ENCODE results near the gene CST4. TPM values are rescaled to one million over a fixed set of nuclear protein-coding genes. Genes with fewer than 3 reads are reported as not detected.
"Not testable (repeated sequence)": the region's sequence is repeated elsewhere in the genome, so short reads cannot be mapped to it uniquely, and the experiment has no call there.

The CST4 gene
- polyA plus RNA-seq (2013, experiment 1 of 2) = 0.40 TPM
- polyA plus RNA-seq (2013, experiment 2 of 2) = not detected

- not testable (repeated sequence) for H3K4me3 ChIP-seq (ENCODE audit: low read length); H3K27ac ChIP-seq (ENCODE audit: low read depth, low read length); H3K9me3 ChIP-seq (ENCODE audit: insufficient read depth, low read depth, low read length); H3K4me1 ChIP-seq (ENCODE audit: insufficient read depth, low read length); H3K9ac ChIP-seq (ENCODE audit: low read depth, low read length); H3K27me3 ChIP-seq (ENCODE audit: insufficient read depth, low read length); H3K36me3 ChIP-seq (ENCODE audit: insufficient read depth, low read length)
- 94% methylated on average over 11 of the region's 12 CpGs for WGBS
Measured at GRCh38 chr20:23688684-23689398, at the start of gene CST4. Gene CST4, minus strand, starts transcription at chr20:23689038. Its CDS starts 69 bp downstream, at chr20:23688969.

- not testable (repeated sequence) for H3K27ac ChIP-seq (ENCODE audit: low read depth, low read length); H3K4me3 ChIP-seq (ENCODE audit: low read length); H3K36me3 ChIP-seq (ENCODE audit: insufficient read depth, low read length); H3K9me3 ChIP-seq (ENCODE audit: insufficient read depth, low read depth, low read length); H3K27me3 ChIP-seq (ENCODE audit: insufficient read depth, low read length); H3K4me1 ChIP-seq (ENCODE audit: insufficient read depth, low read length); H3K9ac ChIP-seq (ENCODE audit: low read depth, low read length)
- WGBS = 93% methylated on average over 3 of the region's 3 CpGs
Measured at GRCh38 chr20:23735391-23735790, 46.6 kb upstream of the CST4 start.

GRCh38 chr20:23734949-23735348 is 46.1 kb upstream of the CST4 start:
- H3K9ac ChIP-seq (ENCODE audit: low read depth, low read length); H3K27ac ChIP-seq (ENCODE audit: low read depth, low read length); H3K27me3 ChIP-seq (ENCODE audit: insufficient read depth, low read length); H3K4me3 ChIP-seq (ENCODE audit: low read length); H3K4me1 ChIP-seq (ENCODE audit: insufficient read depth, low read length); H3K9me3 ChIP-seq (ENCODE audit: insufficient read depth, low read depth, low read length); H3K36me3 ChIP-seq (ENCODE audit: insufficient read depth, low read length): not testable (repeated sequence)
- WGBS = 89% methylated on average over 2 of the region's 2 CpGs

GRCh38 chr20:23734440-23734839 is 45.6 kb upstream of the CST4 start:
- H3K36me3 ChIP-seq (ENCODE audit: insufficient read depth, low read length); H3K4me3 ChIP-seq (ENCODE audit: low read length); H3K9ac ChIP-seq (ENCODE audit: low read depth, low read length); H3K27me3 ChIP-seq (ENCODE audit: insufficient read depth, low read length); H3K27ac ChIP-seq (ENCODE audit: low read depth, low read length); H3K9me3 ChIP-seq (ENCODE audit: insufficient read depth, low read depth, low read length); H3K4me1 ChIP-seq (ENCODE audit: insufficient read depth, low read length): not testable (repeated sequence)
- 95% methylated on average over 1 of the region's 1 CpG for WGBS

GRCh38 chr20:23727016-23727415 is 38.2 kb upstream of the CST4 start:
- H3K9ac ChIP-seq (ENCODE audit: low read depth, low read length) = no peak overlapping the region
- no peak overlapping the region for H3K27ac ChIP-seq (ENCODE audit: low read depth, low read length)
- H3K27me3 ChIP-seq (ENCODE audit: insufficient read depth, low read length) = no peaks in the 10 kb centered on the region
- no peaks in the 10 kb centered on the region for H3K9me3 ChIP-seq (ENCODE audit: insufficient read depth, low read depth, low read length)
- H3K4me1 ChIP-seq (ENCODE audit: insufficient read depth, low read length) = no peaks in the 10 kb centered on the region
- H3K4me3 ChIP-seq (ENCODE audit: low read length) = no peak overlapping the region
- H3K36me3 ChIP-seq (ENCODE audit: insufficient read depth, low read length) = no peaks in the 10 kb centered on the region
- WGBS = 94% methylated on average over 3 of the region's 3 CpGs

- no peaks in the 10 kb centered on the region for H3K36me3 ChIP-seq (ENCODE audit: insufficient read depth, low read length)
- H3K4me1 ChIP-seq (ENCODE audit: insufficient read depth, low read length) = no peaks in the 10 kb centered on the region
- no peak overlapping the region for H3K27ac ChIP-seq (ENCODE audit: low read depth, low read length)
- no peaks in the 10 kb centered on the region for H3K27me3 ChIP-seq (ENCODE audit: insufficient read depth, low read length)
- no peak overlapping the region for H3K4me3 ChIP-seq (ENCODE audit: low read length)
- WGBS = 96% methylated on average over 3 of the region's 3 CpGs
- H3K9ac ChIP-seq (ENCODE audit: low read depth, low read length) = no peak overlapping the region
- no peaks in the 10 kb centered on the region for H3K9me3 ChIP-seq (ENCODE audit: insufficient read depth, low read depth, low read length)
Measured at GRCh38 chr20:23725102-23725501, 36.3 kb upstream of the CST4 start.

- not testable (repeated sequence) for H3K9me3 ChIP-seq (ENCODE audit: insufficient read depth, low read depth, low read length); H3K4me3 ChIP-seq (ENCODE audit: low read length); H3K4me1 ChIP-seq (ENCODE audit: insufficient read depth, low read length); H3K9ac ChIP-seq (ENCODE audit: low read depth, low read length); H3K27me3 ChIP-seq (ENCODE audit: insufficient read depth, low read length); H3K27ac ChIP-seq (ENCODE audit: low read depth, low read length); H3K36me3 ChIP-seq (ENCODE audit: insufficient read depth, low read length)
- 96% methylated on average over 1 of the region's 2 CpGs for WGBS
Measured at GRCh38 chr20:23723659-23724307, 34.9 kb upstream of the CST4 start.

GRCh38 chr20:23722851-23723250 is 34.0 kb upstream of the CST4 start:
- H3K9me3 ChIP-seq (ENCODE audit: insufficient read depth, low read depth, low read length); H3K27ac ChIP-seq (ENCODE audit: low read depth, low read length); H3K4me3 ChIP-seq (ENCODE audit: low read length); H3K36me3 ChIP-seq (ENCODE audit: insufficient read depth, low read length); H3K4me1 ChIP-seq (ENCODE audit: insufficient read depth, low read length); H3K27me3 ChIP-seq (ENCODE audit: insufficient read depth, low read length); H3K9ac ChIP-seq (ENCODE audit: low read depth, low read length): not testable (repeated sequence)
- WGBS = 74% methylated on average over 5 of the region's 5 CpGs

GRCh38 chr20:23721962-23722361 is 33.1 kb upstream of the CST4 start:
- no peaks in the 10 kb centered on the region for H3K27me3 ChIP-seq (ENCODE audit: insufficient read depth, low read length)
- WGBS = 83% methylated on average over 1 of the region's 1 CpG
- H3K36me3 ChIP-seq (ENCODE audit: insufficient read depth, low read length) = no peaks in the 10 kb centered on the region
- H3K9ac ChIP-seq (ENCODE audit: low read depth, low read length) = no peak overlapping the region
- H3K4me3 ChIP-seq (ENCODE audit: low read length) = no peak overlapping the region
- no peaks in the 10 kb centered on the region for H3K4me1 ChIP-seq (ENCODE audit: insufficient read depth, low read length)
- no peak overlapping the region for H3K27ac ChIP-seq (ENCODE audit: low read depth, low read length)
- H3K9me3 ChIP-seq (ENCODE audit: insufficient read depth, low read depth, low read length) = no peaks in the 10 kb centered on the region

GRCh38 chr20:23719351-23719750 is 30.5 kb upstream of the CST4 start:
- not testable (repeated sequence) for H3K27ac ChIP-seq (ENCODE audit: low read depth, low read length); H3K9me3 ChIP-seq (ENCODE audit: insufficient read depth, low read depth, low read length); H3K4me3 ChIP-seq (ENCODE audit: low read length); H3K36me3 ChIP-seq (ENCODE audit: insufficient read depth, low read length); H3K9ac ChIP-seq (ENCODE audit: low read depth, low read length); H3K4me1 ChIP-seq (ENCODE audit: insufficient read depth, low read length); H3K27me3 ChIP-seq (ENCODE audit: insufficient read depth, low read length)
- 79% methylated on average over 9 of the region's 9 CpGs for WGBS

- H3K9ac ChIP-seq (ENCODE audit: low read depth, low read length); H3K4me3 ChIP-seq (ENCODE audit: low read length); H3K36me3 ChIP-seq (ENCODE audit: insufficient read depth, low read length); H3K27me3 ChIP-seq (ENCODE audit: insufficient read depth, low read length); H3K9me3 ChIP-seq (ENCODE audit: insufficient read depth, low read depth, low read length); H3K4me1 ChIP-seq (ENCODE audit: insufficient read depth, low read length); H3K27ac ChIP-seq (ENCODE audit: low read depth, low read length): not testable (repeated sequence)
Measured at GRCh38 chr20:23711778-23712177, 22.9 kb upstream of the CST4 start.

GRCh38 chr20:23710771-23711170 is 21.9 kb upstream of the CST4 start:
- Histone ChIP-seq H3K4me1 (ENCODE audit: insufficient read depth, low read length) (no peaks in the 10 kb centered on the region), H3K9ac (ENCODE audit: low read depth, low read length) (no peak overlapping the region), H3K27ac (ENCODE audit: low read depth, low read length) (no peak overlapping the region), H3K27me3 (ENCODE audit: insufficient read depth, low read length) (no peaks in the 10 kb centered on the region), H3K36me3 (ENCODE audit: insufficient read depth, low read length) (no peaks in the 10 kb centered on the region), H3K4me3 (ENCODE audit: low read length) (no peak overlapping the region), H3K9me3 (ENCODE audit: insufficient read depth, low read depth, low read length) (no peaks in the 10 kb centered on the region)
- 90% methylated on average over 4 of the region's 4 CpGs for WGBS

Data from HUES64 (cell line).